ENCODE data around the gene FBXL20. TPM values are rescaled to one million over a fixed set of nuclear protein-coding genes. Genes with fewer than 3 reads are reported as not detected.

Gene FBXL20
- total and polyA plus RNA-seq, 9 of the 15 experiments (the other 6 are each of a cell fraction or from before 2014, with no cell fraction given): 1.8 to 15.1 (median 5.6) TPM

- TF ChIP-seq HMGXB4 (CRISPR knock-in tag; IDR thresholded peaks at IDR 0.05): peak; percentile 21; the same call in 1 of the 2 replicates
- 0 out of 2 replicates have a peak, but pooled peaks have one; percentile 24 for TF ChIP-seq HLTF (IDR thresholded peaks at IDR 0.05)
- TF ChIP-seq NR3C1 (CRISPR knock-in tag; IDR thresholded peaks at IDR 0.05): 0 out of 2 replicates have a peak, but pooled peaks have one; percentile 49
- TF ChIP-seq, protein P1, sequence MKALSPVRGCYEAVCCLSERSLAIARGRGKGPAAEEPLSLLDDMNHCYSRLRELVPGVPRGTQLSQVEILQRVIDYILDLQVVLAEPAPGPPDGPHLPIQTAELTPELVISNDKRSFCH (CRISPR knock-in tag; IDR thresholded peaks at IDR 0.05): no peak
- TF ChIP-seq, protein P1 (tag; IDR thresholded peaks at IDR 0.05): 0 out of 2 replicates have a peak, but pooled peaks have one; percentile 49
- TF ChIP-seq RUNX1 (IDR thresholded peaks at IDR 0.05; ENCODE audit: low read depth): no peak
- TF ChIP-seq, protein P2, sequence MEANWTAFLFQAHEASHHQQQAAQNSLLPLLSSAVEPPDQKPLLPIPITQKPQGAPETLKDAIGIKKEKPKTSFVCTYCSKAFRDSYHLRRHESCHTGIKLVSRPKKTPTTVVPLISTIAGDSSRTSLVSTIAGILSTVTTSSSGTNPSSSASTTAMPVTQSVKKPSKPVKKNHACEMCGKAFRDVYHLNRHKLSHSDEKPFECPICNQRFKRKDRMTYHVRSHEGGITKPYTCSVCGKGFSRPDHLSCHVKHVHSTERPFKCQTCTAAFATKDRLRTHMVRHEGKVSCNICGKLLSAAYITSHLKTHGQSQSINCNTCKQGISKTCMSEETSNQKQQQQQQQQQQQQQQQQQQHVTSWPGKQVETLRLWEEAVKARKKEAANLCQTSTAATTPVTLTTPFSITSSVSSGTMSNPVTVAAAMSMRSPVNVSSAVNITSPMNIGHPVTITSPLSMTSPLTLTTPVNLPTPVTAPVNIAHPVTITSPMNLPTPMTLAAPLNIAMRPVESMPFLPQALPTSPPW (CRISPR knock-in tag; IDR thresholded peaks at IDR 0.05): peak; percentile 86
- peak; percentile 68; a peak in 2 of 4 replicates for TF ChIP-seq NONO (IDR thresholded peaks at IDR 0.05; ENCODE audit: low read depth in 2 of 2, low read length in 1 of 2)
- peak; percentile 39; the same call in 1 of the 2 replicates for TF ChIP-seq RB1 (IDR thresholded peaks at IDR 0.05; ENCODE audit: low read depth)
- 0 out of 2 replicates have a peak, but pooled peaks have one; percentile 24 for TF ChIP-seq CHCHD3 (CRISPR knock-in tag; IDR thresholded peaks at IDR 0.05)
- TF ChIP-seq GATAD2B (IDR thresholded peaks at IDR 0.05; ENCODE audit: borderline replicate concordance): peak; percentile 78; the same call in 1 of the 2 replicates
- no peak for TF ChIP-seq CBFA2T2 (conservative IDR thresholded peaks at IDR 0.05)
- peak; percentile 77 for TF ChIP-seq SAP30 (IDR thresholded peaks at IDR 0.05; ENCODE audit: borderline replicate concordance, insufficient read depth, low read depth, low read length, poor library complexity, severe bottlenecking)
- peak; percentile 62 to 67; a peak in 3 of 4 replicates for TF ChIP-seq NRF1 (conservative IDR thresholded peaks at IDR 0.05 in 1 of 2, IDR thresholded peaks at IDR 0.05 in 1 of 2)
These were observed at the start of gene FBXL20 (continued) for GRCh38 chr17:39401412-39402243.
